H1 (cell line): Measurements from ENCODE around the gene CNDP2. TPM values are rescaled to one million over a fixed set of nuclear protein-coding genes. Genes with fewer than 3 reads are reported as not detected.

Source experiments
- CTCF ChIA-PET: fragments of 300-600 bp; sonication (Branson Sonifier 250); formaldehyde crosslinking; loops from one replicate; lab custom pipeline; 2021; ENCODE audit not compliant: partially characterized antibody; lab: Charles Lee
- POLR2A ChIA-PET: fragments of 300-600 bp; sonication (Branson Sonifier 250); formaldehyde crosslinking; loops from one replicate; lab custom pipeline; 2021; ENCODE audit warnings: inconsistent platforms; ENCODE audit not compliant: partially characterized antibody; lab: Charles Lee
- DNase-seq, 2 experiments: peaks; one replicate each; pipeline versions ENCODE4 v3.0.0 to v3.0.0-alpha.2; 2010 to 2022; ENCODE audit warnings: low spot score in 2 of 2, low read depth in 1 of 2, mixed read lengths in 1 of 2
- FAIRE-seq: peaks from 2 replicates; lab custom pipeline; 2011; peaks lifted over from hg19 to GRCh38; lab: Jason Lieb, UNC
- H2AFZ ChIP-seq: 2 replicates; pipeline ENCODE4 v1.8.1; 2012; ENCODE audit warnings: low read length, inconsistent platforms
- H2AK5ac ChIP-seq: 2 replicates; pipeline ENCODE4 v1.6.1; 2013; ENCODE audit warnings: low read depth, low read length
- H2BK120ac ChIP-seq: replicated peaks from 2 replicates; pipeline ENCODE3; 2013; ENCODE audit warnings: low read depth, low read length, inconsistent platforms
- H2BK12ac ChIP-seq: 2 replicates; pipeline ENCODE4 v1.6.1; 2013; ENCODE audit warnings: low read depth, low read length
- H2BK15ac ChIP-seq: 2 replicates; pipeline ENCODE4 v1.6.1; 2013; ENCODE audit warnings: low read length
- H2BK20ac ChIP-seq: 2 replicates; pipeline ENCODE4 v1.6.1; 2013; ENCODE audit warnings: low read length
- H2BK5ac ChIP-seq: 2 replicates; pipeline ENCODE4 v1.6.1; 2013; ENCODE audit warnings: low read depth, low read length
- H3K14ac ChIP-seq: 2 replicates; pipeline ENCODE4 v1.6.1; 2013; ENCODE audit warnings: inconsistent platforms; ENCODE audit not compliant: insufficient read length
- H3K18ac ChIP-seq: 2 replicates; pipeline ENCODE4 v1.6.1; 2013; ENCODE audit warnings: low read length; ENCODE audit errors: extremely low read depth
- H3K23ac ChIP-seq: 2 replicates; pipeline ENCODE4 v1.6.1; 2013; ENCODE audit warnings: inconsistent platforms; ENCODE audit not compliant: insufficient read length
- H3K23me2 ChIP-seq: 2 replicates; pipeline ENCODE4 v1.6.1; 2013; ENCODE audit warnings: low read depth, low read length
- H3K27ac ChIP-seq: 2 replicates; pipeline ENCODE4 v1.6.1; 2011; ENCODE audit warnings: low read depth, low read length, inconsistent platforms
- H3K27me3 ChIP-seq, 4 experiments: replicated peaks in 1 of 4; 1 replicate in 1 of 4; 2 replicates in 3 of 4; pipeline versions ENCODE4 v1.6.1 to v1.8.1; 2011 to 2013; ENCODE audit warnings: low read length in 3 of 4, mild to moderate bottlenecking in 3 of 4, inconsistent platforms in 2 of 4, mixed read lengths in 2 of 4, moderate library complexity in 1 of 4; ENCODE audit not compliant: control insufficient read depth in 3 of 4, insufficient read depth in 3 of 4; ENCODE audit errors: extremely low read depth in 1 of 4
- H3K36me3 ChIP-seq, 4 experiments: 2 replicates each; pipeline versions ENCODE4 v1.6.1 to v1.8.1; 2011 to 2013; ENCODE audit warnings: mild to moderate bottlenecking in 4 of 4, low read length in 3 of 4, moderate library complexity in 2 of 4, control low read depth in 1 of 4, inconsistent platforms in 1 of 4; ENCODE audit not compliant: insufficient read depth in 4 of 4, control insufficient read depth in 2 of 4
- H3K4ac ChIP-seq: replicated peaks from 2 replicates; pipeline ENCODE3; 2013; ENCODE audit warnings: low read length, low read depth, mixed read lengths, inconsistent platforms; ENCODE audit not compliant: insufficient read length
- H3K4me1 ChIP-seq, 4 experiments: replicated peaks in 1 of 4; 1 replicate in 1 of 4; 2 replicates in 3 of 4; pipeline versions ENCODE4 v1.6.1 to v1.8.1; 2011 to 2013; ENCODE audit warnings: low read length in 3 of 4, inconsistent platforms in 2 of 4, mixed read lengths in 1 of 4; ENCODE audit not compliant: insufficient read depth in 4 of 4, control insufficient read depth in 3 of 4
- H3K4me2 ChIP-seq, 2 experiments: 2 replicates each; pipeline versions ENCODE4 v1.6.1 to v1.8.1; 2011 to 2013; ENCODE audit warnings: low read depth in 2 of 2, low read length in 2 of 2, control low read depth in 1 of 2, inconsistent platforms in 1 of 2, mild to moderate bottlenecking in 1 of 2; ENCODE audit not compliant: insufficient read depth in 1 of 2
- H3K4me3 ChIP-seq, 4 experiments: fragments of 200-600, 300-600 bp in 1 of 4; sonication (generic), shearing (Covaris generic), sonication (Bioruptor Twin) in 1 of 4; 2 replicates each; pipeline versions ENCODE4 v1.5.1 to v1.8.1; 2011 to 2016; ENCODE audit warnings: low read length in 4 of 4, low read depth in 3 of 4, control low read depth in 2 of 4, inconsistent platforms in 2 of 4, mild to moderate bottlenecking in 2 of 4, mixed read lengths in 1 of 4, moderate library complexity in 1 of 4; ENCODE audit not compliant: insufficient read depth in 2 of 4; ENCODE audit errors: extremely low read depth in 1 of 4
- H3K56ac ChIP-seq: replicated peaks from 2 replicates; pipeline ENCODE3; 2013; ENCODE audit warnings: low read depth, mild to moderate bottlenecking, mixed read lengths, low read length, inconsistent platforms; ENCODE audit not compliant: insufficient read length
- H3K79me1 ChIP-seq: 2 replicates; pipeline ENCODE4 v1.6.1; 2013; ENCODE audit warnings: low read depth, low read length, control low read depth
- H3K79me2 ChIP-seq, 2 experiments: 2 replicates each; pipeline versions ENCODE4 v1.6.1 to v1.8.1; 2012 to 2013; ENCODE audit warnings: low read length in 2 of 2, mild to moderate bottlenecking in 2 of 2, inconsistent platforms in 1 of 2; ENCODE audit not compliant: insufficient read depth in 2 of 2, control insufficient read depth in 1 of 2
- H3K9ac ChIP-seq, 4 experiments: replicated peaks in 1 of 4; 1 replicate in 1 of 4; 2 replicates in 3 of 4; pipeline versions ENCODE4 v1.6.1 to v1.8.1; 2011 to 2013; ENCODE audit warnings: low read depth in 3 of 4, low read length in 3 of 4, control low read depth in 2 of 4, mild to moderate bottlenecking in 2 of 4, moderate library complexity in 2 of 4, inconsistent platforms in 1 of 4; ENCODE audit errors: extremely low read depth in 1 of 4
- H3K9me3 ChIP-seq, 2 experiments: 2 replicates each; pipeline versions ENCODE4 v1.6.1 to v1.8.1; 2012 to 2013; ENCODE audit warnings: mild to moderate bottlenecking in 2 of 2, moderate library complexity in 2 of 2, control low read depth in 1 of 2, inconsistent platforms in 1 of 2, low read depth in 1 of 2, low read length in 1 of 2, mixed read lengths in 1 of 2; ENCODE audit not compliant: insufficient read depth in 2 of 2
- H4K20me1 ChIP-seq, 2 experiments: replicated peaks in 1 of 2; 2 replicates each; pipeline versions ENCODE3 to v1.8.1; 2011 to 2013; ENCODE audit warnings: inconsistent platforms in 2 of 2, low read length in 2 of 2, mild to moderate bottlenecking in 1 of 2; ENCODE audit not compliant: insufficient read depth in 2 of 2, control insufficient read depth in 1 of 2
- H4K5ac ChIP-seq: 2 replicates; pipeline ENCODE4 v1.6.1; 2013; ENCODE audit warnings: low read length, low read depth, mixed read lengths, inconsistent platforms; ENCODE audit not compliant: insufficient read length
- H4K8ac ChIP-seq: 2 replicates; pipeline ENCODE4 v1.8.0; 2013; ENCODE audit warnings: mild to moderate bottlenecking, moderate library complexity, low read length, inconsistent platforms; ENCODE audit not compliant: insufficient read depth; ENCODE audit errors: extremely low read depth
- H4K91ac ChIP-seq: replicated peaks from 2 replicates; pipeline ENCODE3; 2013; ENCODE audit warnings: low read length, mixed read lengths, inconsistent platforms; ENCODE audit not compliant: insufficient read length
- BACH1 ChIP-seq: IDR thresholded peaks from 2 replicates; pipeline ENCODE4 v1.6.1; 2012; ENCODE audit warnings: low read length, improper control_type of control experiment
- CHD1 ChIP-seq: IDR thresholded peaks from 2 replicates; pipeline ENCODE4 v1.6.1; 2012; ENCODE audit warnings: low read depth, low read length, improper control_type of control experiment
- KDM5A ChIP-seq: fragments of 200-600 bp; IDR thresholded peaks from 2 replicates; pipeline ENCODE4 v1.7.1; 2012; ENCODE audit warnings: mild to moderate bottlenecking, low read length, inconsistent platforms, mixed read lengths
- MAX ChIP-seq: IDR thresholded peaks from 2 replicates; pipeline ENCODE4 v1.6.1; 2012; ENCODE audit warnings: inconsistent platforms
- NANOG ChIP-seq: IDR thresholded peaks from 2 replicates; pipeline ENCODE4 v1.6.1; 2011; ENCODE audit warnings: low read length, low read depth, mild to moderate bottlenecking, inconsistent platforms; ENCODE audit not compliant: insufficient read depth, poor library complexity, severe bottlenecking
- RNF2 ChIP-seq: fragments of 200-900, 300-1000 bp; sonication (generic); IDR thresholded peaks from 2 replicates; pipeline ENCODE4 v1.7.1; 2016; ENCODE audit warnings: borderline replicate concordance, low read depth, mild to moderate bottlenecking, antibody characterized with exemption, low read length; ENCODE audit not compliant: poor library complexity, severe bottlenecking; ENCODE audit errors: missing control alignments
- SIN3A ChIP-seq, 2 experiments: IDR thresholded peaks in 1 of 2; conservative IDR thresholded peaks in 1 of 2; 2 replicates each; pipeline ENCODE4 v1.6.1; 2011 to 2012; ENCODE audit warnings: low read length in 2 of 2, improper control_type of control experiment in 1 of 2, low read depth in 1 of 2, mild to moderate bottlenecking in 1 of 2
- YY1 ChIP-seq: IDR thresholded peaks from 2 replicates; pipeline ENCODE4 v1.6.1; 2011; ENCODE audit warnings: low read depth, mild to moderate bottlenecking, low read length
- WGBS, 2 experiments: shearing (Covaris generic) in 1 of 2; methylation state at CpG; one replicate each; pipeline versions ENCODE4 v1.1.6 to v1.1.7; 2013 to 2015; ENCODE audit warnings: low lambda C conversion rate in 2 of 2, mixed read lengths in 2 of 2, inconsistent platforms in 1 of 2, low coverage in 1 of 2, missing lambda C conversion rate in 1 of 2; ENCODE audit not compliant: insufficient replicate concordance in 2 of 2, insufficient coverage in 1 of 2, insufficient read length in 1 of 2; ENCODE audit errors: extremely low coverage in 1 of 2, missing lambda C conversion rate in 1 of 2; 5-methylcytosine and 5-hydroxymethylcytosine counted together
- polyA plus RNA-seq, 7 experiments: library from polyadenylated mRNA; depleted of rRNA in 3 of 7; stranded (reverse) in 5 of 7; unstranded in 2 of 7; fragments of >200 nt in 5 of 7; fragments of 200-250 nt in 2 of 7; gene quantifications; 1 replicate in 5 of 7; 2 replicates in 1 of 7; 4 replicates in 1 of 7; pipeline versions ENCODE4 v1.2.1 to v1.2.3, GENCODE V29; 2011 to 2013; ENCODE audit warnings: missing spikeins in 2 of 7, mixed read lengths in 2 of 7
- total RNA-seq: library from RNA; stranded (reverse); fragmentation: NEBNext Ultra II Directional; extraction: Animal tissue kit (Norgen Biotek cat#: 25700); gene quantifications from 2 replicates; pipeline ENCODE4 v1.2.1, GENCODE V29; 2021

Gene CNDP2
- total and polyA plus RNA-seq, 2 of the 8 experiments (the other 6 are each of a cell fraction or from before 2014, with no cell fraction given) = 71.8 to 243 TPM

- no peak overlapping the region for H4K8ac ChIP-seq
- H3K14ac ChIP-seq = no peak overlapping the region
- H2BK120ac ChIP-seq = no peak overlapping the region
- H3K4me1 ChIP-seq = no peaks in the 10 kb centered on the region; a peak in 1 of 7 replicates
- peaks cover 0 to 3% of the 10 kb centered on the region in 2 experiments; a peak in 1 of 4 replicates for H3K9me3 ChIP-seq
- no peak overlapping the region for H3K4ac ChIP-seq
- no peak overlapping the region for H2BK5ac ChIP-seq
- no peaks in the 10 kb centered on the region for H3K23me2 ChIP-seq
- no peaks in the 10 kb centered on the region for H4K20me1 ChIP-seq
- no peaks in the 10 kb centered on the region for H3K36me3 ChIP-seq
- no peak overlapping the region for H2BK15ac ChIP-seq
- no peak overlapping the region for H3K9ac ChIP-seq
- no peaks in the 10 kb centered on the region for H3K79me1 ChIP-seq
- DNase-seq (no peak), FAIRE-seq (no peak)
- WGBS, 2 experiments = 95% methylated on average over 3 of the region's 3 CpGs; no CpG with 5 or more reads in 1 of the 2 experiments
- no peak overlapping the region for H2AK5ac ChIP-seq
- no peak overlapping the region for H3K18ac ChIP-seq
- H4K91ac ChIP-seq = no peak overlapping the region
- H3K79me2 ChIP-seq = no peaks in the 10 kb centered on the region
- CTCF ChIA-PET = interaction anchor here (0.6 to 1.9 kb wide), 3 partner anchors 14 to 78 kb away, joined by 3 to 9 read pairs (median 3); no protein-coding TSS in a partner anchor
- H2BK12ac ChIP-seq = no peak overlapping the region
- no peak overlapping the region for H3K56ac ChIP-seq
- no peak overlapping the region for H3K27ac ChIP-seq
- TF ChIP-seq RNF2 (no peak), CHD1 (no peak), NANOG (no peak), YY1 (no peak), SIN3A (conservative IDR thresholded peaks at IDR 0.05 in 1 of 2, IDR thresholded peaks at IDR 0.05 in 1 of 2; ENCODE audit: low read depth in 1 of 2, low read length in 2 of 2) (no peak), KDM5A (no peak), MAX (no peak), BACH1 (no peak)
- no peak overlapping the region for H3K4me3 ChIP-seq
- POLR2A ChIA-PET = no interaction called here
- H3K27me3 ChIP-seq = peaks cover 0 to 1% (median 0%) of the 10 kb centered on the region in 4 experiments; a peak in 1 of 7 replicates
- H2AFZ ChIP-seq = no peak overlapping the region
- no peak overlapping the region for H4K5ac ChIP-seq
- no peak overlapping the region for H3K23ac ChIP-seq
- H3K4me2 ChIP-seq = no peak overlapping the region
- H2BK20ac ChIP-seq = no peak overlapping the region
Measured at GRCh38 chr18:74473976-74474640, 22.1 kb upstream of the CNDP2 start.
